ENCODE results near the gene FCHO2. TPM values are rescaled to one million over a fixed set of nuclear protein-coding genes. Genes with fewer than 3 reads are reported as not detected.

Gene FCHO2
- total RNA-seq, 1 experiment from 2014 or later, result 14.9 TPM

DNA sequence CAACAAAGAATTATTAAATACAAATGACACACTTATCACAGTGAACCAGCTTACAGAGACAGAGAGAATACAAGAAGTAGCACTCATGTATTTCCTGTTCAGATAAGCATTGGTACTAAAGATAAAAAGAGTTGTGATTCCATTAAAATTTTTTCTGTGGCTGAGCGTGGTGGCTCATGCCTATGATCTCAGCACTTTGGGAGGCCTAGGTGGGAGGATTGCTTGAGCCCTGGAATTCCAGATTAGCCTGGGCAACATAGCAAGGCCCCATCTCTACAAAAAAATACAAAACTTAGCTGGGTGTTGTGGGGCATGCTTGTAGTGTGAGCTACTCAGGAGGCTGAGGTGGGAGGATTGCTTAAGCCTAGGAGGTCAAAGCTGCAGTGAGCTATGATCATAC lies 32.9 kb downstream of the FCHO2 start:
- DNase-seq (ENCODE audit: low spot score) (no peak), ATAC-seq (no peak)
- H3K27ac Mint-ChIP-seq, result no peak overlapping the region
- no peak for TF ChIP-seq ESRRA (CRISPR knock-in tag; IDR thresholded peaks at IDR 0.05; ENCODE audit: borderline replicate concordance)
- TF ChIP-seq, protein P1, sequence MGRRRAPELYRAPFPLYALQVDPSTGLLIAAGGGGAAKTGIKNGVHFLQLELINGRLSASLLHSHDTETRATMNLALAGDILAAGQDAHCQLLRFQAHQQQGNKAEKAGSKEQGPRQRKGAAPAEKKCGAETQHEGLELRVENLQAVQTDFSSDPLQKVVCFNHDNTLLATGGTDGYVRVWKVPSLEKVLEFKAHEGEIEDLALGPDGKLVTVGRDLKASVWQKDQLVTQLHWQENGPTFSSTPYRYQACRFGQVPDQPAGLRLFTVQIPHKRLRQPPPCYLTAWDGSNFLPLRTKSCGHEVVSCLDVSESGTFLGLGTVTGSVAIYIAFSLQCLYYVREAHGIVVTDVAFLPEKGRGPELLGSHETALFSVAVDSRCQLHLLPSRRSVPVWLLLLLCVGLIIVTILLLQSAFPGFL (CRISPR knock-in tag; IDR thresholded peaks at IDR 0.05; ENCODE audit: borderline replicate concordance), result no peak
- TF ChIP-seq ZNF317 (CRISPR knock-in tag; IDR thresholded peaks at IDR 0.05; ENCODE audit: borderline replicate concordance, low read depth), result no peak
- no peak for TF ChIP-seq FOXP4 (CRISPR knock-in tag; IDR thresholded peaks at IDR 0.05)
- TF ChIP-seq MAX (CRISPR knock-in tag; IDR thresholded peaks at IDR 0.05), result no peak
- no peak for TF ChIP-seq RORB (CRISPR knock-in tag; IDR thresholded peaks at IDR 0.05)
- H3K4me1 Mint-ChIP-seq, result no peaks in the 10 kb centered on the region
- H3K27me3 Mint-ChIP-seq (ENCODE audit: low read depth), result no peaks in the 10 kb centered on the region
- POLR2A ChIA-PET, result no interaction called here
- peaks cover 4% of the 10 kb centered on the region for H3K9me3 Mint-ChIP-seq
- H3K36me3 Mint-ChIP-seq, result peaks cover 12% of the 10 kb centered on the region
- H3K4me3 Mint-ChIP-seq, result no peak overlapping the region
- CTCF ChIA-PET, result no interaction called here

- Mint-ChIP-seq H3K27ac (no peak overlapping the region), H3K36me3 (peaks cover 22% of the 10 kb centered on the region), H3K9me3 (peaks cover 14% of the 10 kb centered on the region), H3K4me1 (no peaks in the 10 kb centered on the region), H3K27me3 (ENCODE audit: low read depth) (no peaks in the 10 kb centered on the region), H3K4me3 (no peak overlapping the region)
- ATAC-seq, result no peak
- CTCF ChIA-PET, result no interaction called here
- POLR2A ChIA-PET, result no interaction called here
- no peak for TF ChIP-seq ZNF263 (CRISPR knock-in tag; IDR thresholded peaks at IDR 0.05; ENCODE audit: low read depth)
- no peak for TF ChIP-seq TCF7 (CRISPR knock-in tag; IDR thresholded peaks at IDR 0.05; ENCODE audit: low read depth)
- TF ChIP-seq, protein P2, sequence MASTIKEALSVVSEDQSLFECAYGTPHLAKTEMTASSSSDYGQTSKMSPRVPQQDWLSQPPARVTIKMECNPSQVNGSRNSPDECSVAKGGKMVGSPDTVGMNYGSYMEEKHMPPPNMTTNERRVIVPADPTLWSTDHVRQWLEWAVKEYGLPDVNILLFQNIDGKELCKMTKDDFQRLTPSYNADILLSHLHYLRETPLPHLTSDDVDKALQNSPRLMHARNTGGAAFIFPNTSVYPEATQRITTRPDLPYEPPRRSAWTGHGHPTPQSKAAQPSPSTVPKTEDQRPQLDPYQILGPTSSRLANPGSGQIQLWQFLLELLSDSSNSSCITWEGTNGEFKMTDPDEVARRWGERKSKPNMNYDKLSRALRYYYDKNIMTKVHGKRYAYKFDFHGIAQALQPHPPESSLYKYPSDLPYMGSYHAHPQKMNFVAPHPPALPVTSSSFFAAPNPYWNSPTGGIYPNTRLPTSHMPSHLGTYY (CRISPR knock-in tag; IDR thresholded peaks at IDR 0.05), result no peak
- TF ChIP-seq, protein P3, sequence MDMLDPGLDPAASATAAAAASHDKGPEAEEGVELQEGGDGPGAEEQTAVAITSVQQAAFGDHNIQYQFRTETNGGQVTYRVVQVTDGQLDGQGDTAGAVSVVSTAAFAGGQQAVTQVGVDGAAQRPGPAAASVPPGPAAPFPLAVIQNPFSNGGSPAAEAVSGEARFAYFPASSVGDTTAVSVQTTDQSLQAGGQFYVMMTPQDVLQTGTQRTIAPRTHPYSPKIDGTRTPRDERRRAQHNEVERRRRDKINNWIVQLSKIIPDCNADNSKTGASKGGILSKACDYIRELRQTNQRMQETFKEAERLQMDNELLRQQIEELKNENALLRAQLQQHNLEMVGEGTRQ (CRISPR knock-in tag; IDR thresholded peaks at IDR 0.05), result no peak
- TF ChIP-seq ZNF219 (CRISPR knock-in tag; IDR thresholded peaks at IDR 0.05; ENCODE audit: borderline replicate concordance), result no peak
- no peak for TF ChIP-seq SMAD3 (CRISPR knock-in tag; IDR thresholded peaks at IDR 0.05; ENCODE audit: borderline replicate concordance)
- TF ChIP-seq, protein P4, sequence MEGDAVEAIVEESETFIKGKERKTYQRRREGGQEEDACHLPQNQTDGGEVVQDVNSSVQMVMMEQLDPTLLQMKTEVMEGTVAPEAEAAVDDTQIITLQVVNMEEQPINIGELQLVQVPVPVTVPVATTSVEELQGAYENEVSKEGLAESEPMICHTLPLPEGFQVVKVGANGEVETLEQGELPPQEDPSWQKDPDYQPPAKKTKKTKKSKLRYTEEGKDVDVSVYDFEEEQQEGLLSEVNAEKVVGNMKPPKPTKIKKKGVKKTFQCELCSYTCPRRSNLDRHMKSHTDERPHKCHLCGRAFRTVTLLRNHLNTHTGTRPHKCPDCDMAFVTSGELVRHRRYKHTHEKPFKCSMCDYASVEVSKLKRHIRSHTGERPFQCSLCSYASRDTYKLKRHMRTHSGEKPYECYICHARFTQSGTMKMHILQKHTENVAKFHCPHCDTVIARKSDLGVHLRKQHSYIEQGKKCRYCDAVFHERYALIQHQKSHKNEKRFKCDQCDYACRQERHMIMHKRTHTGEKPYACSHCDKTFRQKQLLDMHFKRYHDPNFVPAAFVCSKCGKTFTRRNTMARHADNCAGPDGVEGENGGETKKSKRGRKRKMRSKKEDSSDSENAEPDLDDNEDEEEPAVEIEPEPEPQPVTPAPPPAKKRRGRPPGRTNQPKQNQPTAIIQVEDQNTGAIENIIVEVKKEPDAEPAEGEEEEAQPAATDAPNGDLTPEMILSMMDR (IDR thresholded peaks at IDR 0.05), result no peak
- TF ChIP-seq, protein P5, sequence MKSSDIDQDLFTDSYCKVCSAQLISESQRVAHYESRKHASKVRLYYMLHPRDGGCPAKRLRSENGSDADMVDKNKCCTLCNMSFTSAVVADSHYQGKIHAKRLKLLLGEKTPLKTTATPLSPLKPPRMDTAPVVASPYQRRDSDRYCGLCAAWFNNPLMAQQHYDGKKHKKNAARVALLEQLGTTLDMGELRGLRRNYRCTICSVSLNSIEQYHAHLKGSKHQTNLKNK (CRISPR knock-in tag; IDR thresholded peaks at IDR 0.05), result no peak
- TF ChIP-seq FOXJ3 (CRISPR knock-in tag; IDR thresholded peaks at IDR 0.05; ENCODE audit: borderline replicate concordance), result no peak
- TF ChIP-seq, protein P6, sequence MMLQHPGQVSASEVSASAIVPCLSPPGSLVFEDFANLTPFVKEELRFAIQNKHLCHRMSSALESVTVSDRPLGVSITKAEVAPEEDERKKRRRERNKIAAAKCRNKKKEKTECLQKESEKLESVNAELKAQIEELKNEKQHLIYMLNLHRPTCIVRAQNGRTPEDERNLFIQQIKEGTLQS (CRISPR knock-in tag; conservative IDR thresholded peaks at IDR 0.05), result no peak
- TF ChIP-seq E2F1 (CRISPR knock-in tag; IDR thresholded peaks at IDR 0.05), result no peak
- TF ChIP-seq ZNF416 (CRISPR knock-in tag; IDR thresholded peaks at IDR 0.05), result no peak
- no peak for TF ChIP-seq TP53 (CRISPR knock-in tag; IDR thresholded peaks at IDR 0.05)
- no peak for TF ChIP-seq GTF2I (CRISPR knock-in tag; conservative IDR thresholded peaks at IDR 0.05)
- no peak for TF ChIP-seq ZNF232 (CRISPR knock-in tag; IDR thresholded peaks at IDR 0.05)
- no peak for TF ChIP-seq NFATC4 (CRISPR knock-in tag; IDR thresholded peaks at IDR 0.05)
- TF ChIP-seq, protein P7, sequence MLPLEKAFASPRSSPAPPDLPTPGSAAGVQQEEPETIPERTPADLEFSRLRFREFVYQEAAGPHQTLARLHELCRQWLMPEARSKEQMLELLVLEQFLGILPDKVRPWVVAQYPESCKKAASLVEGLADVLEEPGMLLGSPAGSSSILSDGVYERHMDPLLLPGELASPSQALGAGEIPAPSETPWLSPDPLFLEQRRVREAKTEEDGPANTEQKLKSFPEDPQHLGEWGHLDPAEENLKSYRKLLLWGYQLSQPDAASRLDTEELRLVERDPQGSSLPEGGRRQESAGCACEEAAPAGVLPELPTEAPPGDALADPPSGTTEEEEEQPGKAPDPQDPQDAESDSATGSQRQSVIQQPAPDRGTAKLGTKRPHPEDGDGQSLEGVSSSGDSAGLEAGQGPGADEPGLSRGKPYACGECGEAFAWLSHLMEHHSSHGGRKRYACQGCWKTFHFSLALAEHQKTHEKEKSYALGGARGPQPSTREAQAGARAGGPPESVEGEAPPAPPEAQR (CRISPR knock-in tag; IDR thresholded peaks at IDR 0.05), result no peak
- no peak for DNase-seq (ENCODE audit: low spot score)
Measured at GRCh38 chr5:72991394-72991793, 35.6 kb downstream of the FCHO2 start.
